ENCODE results near the gene KRT73.

KRT73 gene

GRCh38 chr12:52645120-52645761, 26.9 kb upstream of the KRT73 start:
- DNase-seq = no peak

- no peak for DNase-seq
These were observed 25.7 kb upstream of the KRT73 start for GRCh38 chr12:52644078-52644415.

GRCh38 chr12:52643233-52644077, 25.1 kb upstream of the KRT73 start:
- DNase-seq = no peak

- DNase-seq = no peak
These were observed 23.1 kb upstream of the KRT73 start for GRCh38 chr12:52641468-52641867.

- DNase-seq = no peak
These were observed 18.9 kb upstream of the KRT73 start for GRCh38 chr12:52637299-52637698.

GRCh38 chr12:52636592-52637258, 18.4 kb upstream of the KRT73 start:
- DNase-seq = no peak

- no peak for DNase-seq
These were observed 17.8 kb upstream of the KRT73 start for GRCh38 chr12:52636189-52636588.

GRCh38 chr12:52634266-52635056, 16.1 kb upstream of the KRT73 start:
- no peak for DNase-seq

- peak; percentile 3 for DNase-seq
These were observed 15.0 kb upstream of the KRT73 start for GRCh38 chr12:52633383-52633782.

GRCh38 chr12:52632656-52633055, 14.3 kb upstream of the KRT73 start:
- DNase-seq = no peak

- DNase-seq = no peak
These were observed 13.5 kb upstream of the KRT73 start for GRCh38 chr12:52631676-52632459.

GRCh38 chr12:52631264-52631663, 12.9 kb upstream of the KRT73 start:
- no peak for DNase-seq

- no peak for DNase-seq
These were observed 12.3 kb upstream of the KRT73 start for GRCh38 chr12:52630599-52631200.

GRCh38 chr12:52630008-52630500, 11.7 kb upstream of the KRT73 start:
- no peak for DNase-seq

- DNase-seq = no peak
These were observed 11.1 kb upstream of the KRT73 start for GRCh38 chr12:52629281-52630007.

- no peak for DNase-seq
These were observed 10.5 kb upstream of the KRT73 start for GRCh38 chr12:52628841-52629240.

GRCh38 chr12:52628111-52628507, 9.8 kb upstream of the KRT73 start:
- DNase-seq = no peak

GRCh38 chr12:52627395-52628110, 9.2 kb upstream of the KRT73 start:
- DNase-seq = no peak

- no peak for DNase-seq
These were observed 4.0 kb upstream of the KRT73 start for GRCh38 chr12:52622349-52622748.

GRCh38 chr12:52618866-52619265, 507 bp upstream of the KRT73 start:
- DNase-seq = no peak
